Renal cortical epithelial cell (primary cell): ENCODE data around the gene OMP. TPM values are rescaled to one million over a fixed set of nuclear protein-coding genes. Genes with fewer than 3 reads are reported as not detected.
"Not testable (repeated sequence)": the region's sequence is repeated elsewhere in the genome, so short reads cannot be mapped to it uniquely, and the experiment has no call there.

ENCODE experiments used
- DNase-seq: peaks from one replicate; pipeline ENCODE4 v3.0.0-alpha.2; 2011; ENCODE audit warnings: low read depth
- total RNA-seq: library from RNA; depleted of rRNA; stranded (reverse); fragments of >200 nt; gene quantifications from 2 replicates; pipeline ENCODE4 v1.2.3, GENCODE V29; 2014

The OMP gene
- total RNA-seq, 1 donor from 2014 or later, result 0.50 TPM

- no peak for DNase-seq
Measured at GRCh38 chr11:77086521-77087472, 15.8 kb upstream of the OMP start.

- no peak for DNase-seq
Measured at GRCh38 chr11:77087723-77088225, 14.9 kb upstream of the OMP start.

GRCh38 chr11:77088236-77089003 is 14.2 kb upstream of the OMP start:
- DNase-seq, result no peak

GRCh38 chr11:77089004-77089545 is 13.6 kb upstream of the OMP start:
- DNase-seq, result no peak

- DNase-seq, result no peak
Measured at GRCh38 chr11:77090046-77090372, 12.6 kb upstream of the OMP start.

GRCh38 chr11:77090373-77091111 is 12.1 kb upstream of the OMP start:
- DNase-seq, result no peak

- DNase-seq, result peak; percentile 58
Measured at GRCh38 chr11:77091146-77091940, 11.3 kb upstream of the OMP start.

- no peak for DNase-seq
Measured at GRCh38 chr11:77092382-77092781, 10.3 kb upstream of the OMP start.

GRCh38 chr11:77093056-77093891 is 9.4 kb upstream of the OMP start:
- DNase-seq, result no peak

- DNase-seq, result no peak
Measured at GRCh38 chr11:77093987-77094840, 8.4 kb upstream of the OMP start.

- no peak for DNase-seq
Measured at GRCh38 chr11:77094841-77095365, 7.7 kb upstream of the OMP start.

GRCh38 chr11:77095551-77096490 is 6.8 kb upstream of the OMP start:
- no peak for DNase-seq

GRCh38 chr11:77096591-77097019 is 6.0 kb upstream of the OMP start:
- DNase-seq, result no peak

- DNase-seq, result not testable (repeated sequence)
Measured at GRCh38 chr11:77097180-77097579, 5.5 kb upstream of the OMP start.

- DNase-seq, result no peak
Measured at GRCh38 chr11:77100166-77101042, 2.2 kb upstream of the OMP start.

GRCh38 chr11:77101043-77101537 is 1.6 kb upstream of the OMP start:
- DNase-seq, result no peak
